HFFc6 (cell line): ENCODE results near the gene LETM1. TPM values are rescaled to one million over a fixed set of nuclear protein-coding genes. Genes with fewer than 3 reads are reported as not detected.

Experiments used
- DNase-seq: peaks from one replicate; pipeline ENCODE4 v3.0.0-alpha.2; 2018
- H3K27ac Mint-ChIP-seq: 2 replicates; pipeline ENCODE4 v1.8.0; 2020; ENCODE audit warnings: mild to moderate bottlenecking, mixed read lengths
- H3K27me3 Mint-ChIP-seq: 2 replicates; pipeline ENCODE4 v1.8.0; 2021; ENCODE audit warnings: mild to moderate bottlenecking, moderate library complexity, mixed read lengths; ENCODE audit not compliant: insufficient read depth
- H3K36me3 Mint-ChIP-seq: 2 replicates; pipeline ENCODE4 v1.8.0; 2021; ENCODE audit warnings: low read depth, mixed read lengths
- H3K4me1 Mint-ChIP-seq: 2 replicates; pipeline ENCODE4 v1.8.0; 2020; ENCODE audit warnings: low read depth, mixed read lengths
- H3K4me3 Mint-ChIP-seq: 2 replicates; pipeline ENCODE4 v1.8.0; 2020; ENCODE audit warnings: mild to moderate bottlenecking, moderate library complexity, mixed read lengths
- H3K9me3 Mint-ChIP-seq: 2 replicates; pipeline ENCODE4 v1.8.0; 2020; ENCODE audit warnings: mild to moderate bottlenecking, mixed read lengths
- CTCF ChIP-seq: fragments of 200-600 bp; sonication (generic); IDR thresholded peaks from 2 replicates; pipeline ENCODE4 v1.5.0; 2021; ENCODE audit warnings: antibody characterized with exemption, mild to moderate bottlenecking
- total RNA-seq, 6 experiments: library from RNA; stranded (reverse); fragmentation: NEBNext Ultra II Directional; extraction: Animal tissue kit (Norgen Biotek cat#: 25700); gene quantifications; 2 replicates in 1 of 6; 3 replicates in 5 of 6; pipeline ENCODE4 v1.2.3, GENCODE V29; 2021

The LETM1 gene
- total RNA-seq, 6 experiments from 2014 or later = 47.4 to 64.0 (median 53.3) TPM

GRCh38 chr4:1873291-1873690 is 17.3 kb upstream of the LETM1 start:
- Mint-ChIP-seq H3K4me3 (peak overlapping the region; percentile 94), H3K4me1 (peaks cover 57% of the 10 kb centered on the region), H3K36me3 (peaks cover 21% of the 10 kb centered on the region), H3K9me3 (no peaks in the 10 kb centered on the region), H3K27ac (peak overlapping the region; percentile 94), H3K27me3 (no peaks in the 10 kb centered on the region)
- no peak for DNase-seq
- no peak for TF ChIP-seq CTCF

GRCh38 chr4:1872870-1873269 is 16.9 kb upstream of the LETM1 start:
- no peaks in the 10 kb centered on the region for H3K9me3 Mint-ChIP-seq
- H3K36me3 Mint-ChIP-seq = peaks cover 21% of the 10 kb centered on the region
- DNase-seq = peak; percentile 79
- H3K27ac Mint-ChIP-seq = peak overlapping the region; percentile 94
- peak overlapping the region; percentile 94 for H3K4me3 Mint-ChIP-seq
- H3K27me3 Mint-ChIP-seq = no peaks in the 10 kb centered on the region
- no peak for TF ChIP-seq CTCF
- H3K4me1 Mint-ChIP-seq = peaks cover 55% of the 10 kb centered on the region

GRCh38 chr4:1871471-1872021 is 15.6 kb upstream of the LETM1 start:
- H3K27me3 Mint-ChIP-seq = peaks cover under 1% of the 10 kb centered on the region; the same call in 1 of the 2 replicates
- no peak for DNase-seq
- H3K36me3 Mint-ChIP-seq = peaks cover 13% of the 10 kb centered on the region; the same call in 1 of the 2 replicates
- no peak for TF ChIP-seq CTCF
- H3K27ac Mint-ChIP-seq = no peak overlapping the region
- H3K9me3 Mint-ChIP-seq = no peaks in the 10 kb centered on the region
- peaks cover 42% of the 10 kb centered on the region for H3K4me1 Mint-ChIP-seq
- no peak overlapping the region for H3K4me3 Mint-ChIP-seq

GRCh38 chr4:1870578-1871443 is 14.9 kb upstream of the LETM1 start, which contains the start of gene NSD2:
TSS of gene NSD2 (plus strand) at chr4:1871393. CDS start at chr4:1900655, 29,262 bp downstream.
- peak within 1 kb of the TSS; percentile 94 for H3K4me3 Mint-ChIP-seq
- H3K27me3 Mint-ChIP-seq = peaks cover 4% of the 10 kb centered on the region; the same call in 1 of the 2 replicates
- peaks cover 37% of the 10 kb centered on the region for H3K4me1 Mint-ChIP-seq
- DNase-seq = peak; percentile 76
- H3K27ac Mint-ChIP-seq = peak within 1 kb of the TSS; percentile 94
- no peaks in the 10 kb centered on the region for H3K9me3 Mint-ChIP-seq
- peaks cover 13% of the 10 kb centered on the region; the same call in 1 of the 2 replicates for H3K36me3 Mint-ChIP-seq
- TF ChIP-seq CTCF = no peak

GRCh38 chr4:1870328-1870577 is 14.3 kb upstream of the LETM1 start:
- peak overlapping the region; percentile 86 for H3K4me3 Mint-ChIP-seq
- H3K4me1 Mint-ChIP-seq = peaks cover 37% of the 10 kb centered on the region
- peak overlapping the region; percentile 80 for H3K27ac Mint-ChIP-seq
- no peak for TF ChIP-seq CTCF
- H3K27me3 Mint-ChIP-seq = peaks cover 4% of the 10 kb centered on the region; the same call in 1 of the 2 replicates
- H3K36me3 Mint-ChIP-seq = peaks cover 13% of the 10 kb centered on the region; the same call in 1 of the 2 replicates
- no peaks in the 10 kb centered on the region for H3K9me3 Mint-ChIP-seq
- peak; percentile 67 for DNase-seq
